GM06990 (cell line): ENCODE data around the gene MYO1D.

Source experiments
- DNase-seq: peaks from one replicate; pipeline ENCODE4 v3.0.0-alpha.2; 2011; ENCODE audit not compliant: insufficient read length; ENCODE audit errors: extremely low read depth
- H3K27me3 ChIP-seq: replicated peaks from 2 replicates; pipeline ENCODE4 v1.6.0; 2011; ENCODE audit warnings: low read length; ENCODE audit not compliant: control insufficient read depth, insufficient read depth
- H3K36me3 ChIP-seq: 2 replicates; pipeline ENCODE4 v1.5.1; 2011; ENCODE audit warnings: low read length; ENCODE audit not compliant: control insufficient read depth, insufficient read depth
- H3K4me3 ChIP-seq: replicated peaks from 2 replicates; pipeline ENCODE4 v1.5.1; 2011; ENCODE audit warnings: low read depth, mild to moderate bottlenecking, control low read depth, low read length
- CTCF ChIP-seq: IDR thresholded peaks from 2 replicates; pipeline ENCODE4 v1.5.1; 2011; ENCODE audit warnings: low read length, control low read depth, mild to moderate bottlenecking, inconsistent platforms; ENCODE audit not compliant: insufficient read depth, poor library complexity, severe bottlenecking

Gene MYO1D

GRCh38 chr17:32622540-32622939 is 254.4 kb downstream of the MYO1D start:
- H3K27me3 ChIP-seq: no peaks in the 10 kb centered on the region
- no peak for TF ChIP-seq CTCF
- no peak for DNase-seq
- H3K4me3 ChIP-seq: no peak overlapping the region
- H3K36me3 ChIP-seq: no peaks in the 10 kb centered on the region

- DNase-seq: no peak
Measured at GRCh38 chr17:32621612-32622312, 255.2 kb downstream of the MYO1D start.

GRCh38 chr17:32615326-32615725 is 261.6 kb downstream of the MYO1D start:
- DNase-seq: no peak
- no peaks in the 10 kb centered on the region for H3K36me3 ChIP-seq
- H3K4me3 ChIP-seq: no peak overlapping the region
- no peak for TF ChIP-seq CTCF
- H3K27me3 ChIP-seq: no peaks in the 10 kb centered on the region

More at GRCh38 chr17:32621612-32622312, 255.2 kb downstream of the MYO1D start:
- no peaks in the 10 kb centered on the region for H3K36me3 ChIP-seq
- no peaks in the 10 kb centered on the region for H3K27me3 ChIP-seq
- H3K4me3 ChIP-seq: no peak overlapping the region
- TF ChIP-seq CTCF: no peak

GRCh38 chr17:32610943-32611342 is 266.0 kb downstream of the MYO1D start:
- no peak for TF ChIP-seq CTCF
- H3K4me3 ChIP-seq: no peak overlapping the region
- DNase-seq: no peak
- no peaks in the 10 kb centered on the region for H3K36me3 ChIP-seq
- no peaks in the 10 kb centered on the region for H3K27me3 ChIP-seq

- H3K27me3 ChIP-seq: no peaks in the 10 kb centered on the region
- no peak for DNase-seq
- TF ChIP-seq CTCF: no peak
- H3K36me3 ChIP-seq: no peaks in the 10 kb centered on the region
- H3K4me3 ChIP-seq: no peak overlapping the region
Measured at GRCh38 chr17:32609884-32610650, 266.9 kb downstream of the MYO1D start.

- peak; percentile 61 for DNase-seq
- Histone ChIP-seq H3K36me3 (no peaks in the 10 kb centered on the region), H3K27me3 (no peaks in the 10 kb centered on the region), H3K4me3 (no peak overlapping the region)
- TF ChIP-seq CTCF: peak; percentile 70
Measured at GRCh38 chr17:32609085-32609484, 267.8 kb downstream of the MYO1D start.
